ENCODE results near the gene ALPK1.

Gene ALPK1

DNA sequence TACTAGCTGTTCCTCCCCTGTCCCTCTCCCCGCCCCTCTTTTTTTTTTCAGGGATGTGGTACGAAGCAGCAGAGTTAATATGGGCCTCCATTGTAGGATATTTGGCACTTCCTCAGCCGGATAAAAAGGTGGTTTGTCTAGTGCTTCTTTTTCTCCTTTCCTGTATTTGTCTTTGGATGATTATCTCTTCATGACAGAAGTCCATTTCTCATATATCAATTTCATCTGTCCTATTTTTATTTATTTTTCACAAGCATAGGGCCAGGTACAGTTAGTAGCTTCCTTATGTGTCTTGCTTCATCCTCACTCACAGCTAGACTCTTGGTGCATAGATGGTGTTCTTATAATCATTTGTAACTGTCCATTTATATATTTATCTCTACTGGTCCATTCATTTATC, 129.2 kb downstream of the ALPK1 start:
- Histone ChIP-seq H3K27ac (ENCODE audit: extremely low read depth, low read depth, low read length) (no peak overlapping the region), H3K9me3 (ENCODE audit: control insufficient read depth, insufficient read depth, low read depth, low read length) (no peaks in the 10 kb centered on the region), H3K4me3 (ENCODE audit: low read depth, low read length) (no peak overlapping the region), H3K36me3 (ENCODE audit: control insufficient read depth in 2 of 2, insufficient read depth in 1 of 2, low read length in 2 of 2) (peaks cover 0 to 4% of the 10 kb centered on the region in 2 experiments; a peak in 1 of 3 replicates), H3K4me1 (ENCODE audit: control insufficient read depth, insufficient read depth, low read length) (no peaks in the 10 kb centered on the region)
- ChIA-PET POLR2A (no interaction called here), CTCF (interaction anchor here (0.6 kb wide), 1 partner anchor 52 kb away, joined by 3 read pairs; no protein-coding TSS in a partner anchor)
- TF ChIP-seq, protein P1, sequence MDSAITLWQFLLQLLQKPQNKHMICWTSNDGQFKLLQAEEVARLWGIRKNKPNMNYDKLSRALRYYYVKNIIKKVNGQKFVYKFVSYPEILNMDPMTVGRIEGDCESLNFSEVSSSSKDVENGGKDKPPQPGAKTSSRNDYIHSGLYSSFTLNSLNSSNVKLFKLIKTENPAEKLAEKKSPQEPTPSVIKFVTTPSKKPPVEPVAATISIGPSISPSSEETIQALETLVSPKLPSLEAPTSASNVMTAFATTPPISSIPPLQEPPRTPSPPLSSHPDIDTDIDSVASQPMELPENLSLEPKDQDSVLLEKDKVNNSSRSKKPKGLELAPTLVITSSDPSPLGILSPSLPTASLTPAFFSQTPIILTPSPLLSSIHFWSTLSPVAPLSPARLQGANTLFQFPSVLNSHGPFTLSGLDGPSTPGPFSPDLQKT (IDR thresholded peaks at IDR 0.05; ENCODE audit: borderline replicate concordance, low read depth, low read length), result no peak
- TF ChIP-seq KLF16 (tag by site-specific recombination; IDR thresholded peaks at IDR 0.05), result no peak
- TF ChIP-seq ZNF132 (tag by site-specific recombination; IDR thresholded peaks at IDR 0.05; ENCODE audit: borderline replicate concordance), result no peak
- TF ChIP-seq ZNF248 (tag by site-specific recombination; IDR thresholded peaks at IDR 0.05), result no peak
- no peak for TF ChIP-seq ZNF768 (tag by site-specific recombination; IDR thresholded peaks at IDR 0.05)
- no peak for TF ChIP-seq ZNF501 (tag by site-specific recombination; IDR thresholded peaks at IDR 0.05)
- TF ChIP-seq, protein P2, sequence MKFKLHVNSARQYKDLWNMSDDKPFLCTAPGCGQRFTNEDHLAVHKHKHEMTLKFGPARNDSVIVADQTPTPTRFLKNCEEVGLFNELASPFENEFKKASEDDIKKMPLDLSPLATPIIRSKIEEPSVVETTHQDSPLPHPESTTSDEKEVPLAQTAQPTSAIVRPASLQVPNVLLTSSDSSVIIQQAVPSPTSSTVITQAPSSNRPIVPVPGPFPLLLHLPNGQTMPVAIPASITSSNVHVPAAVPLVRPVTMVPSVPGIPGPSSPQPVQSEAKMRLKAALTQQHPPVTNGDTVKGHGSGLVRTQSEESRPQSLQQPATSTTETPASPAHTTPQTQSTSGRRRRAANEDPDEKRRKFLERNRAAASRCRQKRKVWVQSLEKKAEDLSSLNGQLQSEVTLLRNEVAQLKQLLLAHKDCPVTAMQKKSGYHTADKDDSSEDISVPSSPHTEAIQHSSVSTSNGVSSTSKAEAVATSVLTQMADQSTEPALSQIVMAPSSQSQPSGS (tag by site-specific recombination; IDR thresholded peaks at IDR 0.05; ENCODE audit: low read depth), result no peak
- TF ChIP-seq, protein P3, sequence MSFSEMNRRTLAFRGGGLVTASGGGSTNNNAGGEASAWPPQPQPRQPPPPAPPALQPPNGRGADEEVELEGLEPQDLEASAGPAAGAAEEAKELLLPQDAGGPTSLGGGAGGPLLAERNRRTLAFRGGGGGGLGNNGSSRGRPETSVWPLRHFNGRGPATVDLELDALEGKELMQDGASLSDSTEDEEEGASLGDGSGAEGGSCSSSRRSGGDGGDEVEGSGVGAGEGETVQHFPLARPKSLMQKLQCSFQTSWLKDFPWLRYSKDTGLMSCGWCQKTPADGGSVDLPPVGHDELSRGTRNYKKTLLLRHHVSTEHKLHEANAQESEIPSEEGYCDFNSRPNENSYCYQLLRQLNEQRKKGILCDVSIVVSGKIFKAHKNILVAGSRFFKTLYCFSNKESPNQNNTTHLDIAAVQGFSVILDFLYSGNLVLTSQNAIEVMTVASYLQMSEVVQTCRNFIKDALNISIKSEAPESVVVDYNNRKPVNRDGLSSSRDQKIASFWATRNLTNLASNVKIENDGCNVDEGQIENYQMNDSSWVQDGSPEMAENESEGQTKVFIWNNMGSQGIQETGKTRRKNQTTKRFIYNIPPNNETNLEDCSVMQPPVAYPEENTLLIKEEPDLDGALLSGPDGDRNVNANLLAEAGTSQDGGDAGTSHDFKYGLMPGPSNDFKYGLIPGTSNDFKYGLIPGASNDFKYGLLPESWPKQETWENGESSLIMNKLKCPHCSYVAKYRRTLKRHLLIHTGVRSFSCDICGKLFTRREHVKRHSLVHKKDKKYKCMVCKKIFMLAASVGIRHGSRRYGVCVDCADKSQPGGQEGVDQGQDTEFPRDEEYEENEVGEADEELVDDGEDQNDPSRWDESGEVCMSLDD (tag by site-specific recombination; IDR thresholded peaks at IDR 0.05), result no peak
- no peak for TF ChIP-seq REPIN1 (tag by site-specific recombination; IDR thresholded peaks at IDR 0.05; ENCODE audit: low read depth)
- no peak for TF ChIP-seq ZNF174 (tag by site-specific recombination; IDR thresholded peaks at IDR 0.05)
- TF ChIP-seq ZNF138 (tag by site-specific recombination; IDR thresholded peaks at IDR 0.05; ENCODE audit: borderline replicate concordance), result no peak
- no peak for TF ChIP-seq ZBTB1 (tag by site-specific recombination; IDR thresholded peaks at IDR 0.05)
- no peak for TF ChIP-seq ZNF2 (tag by site-specific recombination; IDR thresholded peaks at IDR 0.05)
- TF ChIP-seq, protein P4, sequence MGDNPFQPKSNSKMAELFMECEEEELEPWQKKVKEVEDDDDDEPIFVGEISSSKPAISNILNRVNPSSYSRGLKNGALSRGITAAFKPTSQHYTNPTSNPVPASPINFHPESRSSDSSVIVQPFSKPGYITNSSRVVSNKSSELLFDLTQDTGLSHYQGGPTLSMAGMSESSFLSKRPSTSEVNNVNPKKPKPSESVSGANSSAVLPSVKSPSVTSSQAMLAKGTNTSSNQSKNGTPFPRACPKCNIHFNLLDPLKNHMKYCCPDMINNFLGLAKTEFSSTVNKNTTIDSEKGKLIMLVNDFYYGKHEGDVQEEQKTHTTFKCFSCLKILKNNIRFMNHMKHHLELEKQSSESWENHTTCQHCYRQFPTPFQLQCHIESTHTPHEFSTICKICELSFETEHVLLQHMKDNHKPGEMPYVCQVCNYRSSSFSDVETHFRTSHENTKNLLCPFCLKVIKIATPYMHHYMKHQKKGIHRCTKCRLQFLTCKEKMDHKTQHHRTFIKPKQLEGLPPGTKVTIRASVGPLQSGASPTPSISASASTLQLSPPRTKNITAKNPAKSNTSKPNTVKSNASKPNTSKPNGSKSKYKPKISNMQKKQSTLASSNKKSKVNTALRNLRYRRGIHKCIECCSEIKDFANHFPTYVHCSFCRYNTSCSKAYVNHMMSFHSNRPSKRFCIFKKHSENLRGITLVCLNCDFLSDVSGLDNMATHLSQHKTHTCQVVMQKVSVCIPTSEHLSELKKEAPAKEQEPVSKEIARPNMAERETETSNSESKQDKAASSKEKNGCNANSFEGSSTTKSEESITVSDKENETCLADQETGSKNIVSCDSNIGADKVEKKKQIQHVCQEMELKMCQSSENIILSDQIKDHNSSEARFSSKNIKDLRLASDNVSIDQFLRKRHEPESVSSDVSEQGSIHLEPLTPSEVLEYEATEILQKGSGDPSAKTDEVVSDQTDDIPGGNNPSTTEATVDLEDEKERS (tag by site-specific recombination; IDR thresholded peaks at IDR 0.05), result no peak

DNA sequence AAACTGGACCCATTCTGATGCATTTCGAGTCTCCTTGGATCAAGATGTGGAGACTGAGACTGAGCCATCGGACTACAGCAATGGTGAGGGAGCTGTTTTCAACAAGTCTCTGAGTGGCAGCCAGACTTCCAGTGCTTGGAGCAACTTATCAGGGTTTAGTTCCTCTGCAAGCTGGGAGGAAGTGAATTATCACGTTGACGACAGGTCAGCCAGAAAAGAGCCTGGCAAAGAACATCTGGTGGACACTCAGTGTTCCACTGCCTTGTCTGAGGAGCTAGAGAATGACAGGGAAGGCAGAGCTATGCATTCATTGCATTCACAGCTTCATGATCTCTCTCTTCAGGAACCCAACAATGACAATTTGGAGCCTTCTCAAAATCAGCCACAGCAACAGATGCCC, 134.0 kb downstream of the ALPK1 start:
- H3K4me1 ChIP-seq (ENCODE audit: control insufficient read depth, insufficient read depth, low read length), result no peaks in the 10 kb centered on the region
- no peak overlapping the region for H3K27ac ChIP-seq (ENCODE audit: extremely low read depth, low read depth, low read length)
- ChIA-PET POLR2A (no interaction called here), CTCF (no interaction called here)
- H3K36me3 ChIP-seq (ENCODE audit: control insufficient read depth in 2 of 2, insufficient read depth in 1 of 2, low read length in 2 of 2), result peaks cover 0 to 4% of the 10 kb centered on the region in 2 experiments; a peak in 1 of 3 replicates
- TF ChIP-seq ZNF221 (tag by site-specific recombination; IDR thresholded peaks at IDR 0.05; ENCODE audit: borderline replicate concordance) (no peak), GFI1B (tag by site-specific recombination; IDR thresholded peaks at IDR 0.05) (no peak), ZNF155 (tag by site-specific recombination; IDR thresholded peaks at IDR 0.05) (no peak), ZNF660 (tag by site-specific recombination; IDR thresholded peaks at IDR 0.05) (no peak), ZNF830 (tag by site-specific recombination; IDR thresholded peaks at IDR 0.05; ENCODE audit: low read depth) (no peak), BCL11B (tag by site-specific recombination; IDR thresholded peaks at IDR 0.05; ENCODE audit: low read depth) (no peak)
- H3K4me3 ChIP-seq (ENCODE audit: low read depth, low read length), result no peak overlapping the region
- no peaks in the 10 kb centered on the region for H3K9me3 ChIP-seq (ENCODE audit: control insufficient read depth, insufficient read depth, low read depth, low read length)
